Ureter (tissue), 1 donor: Measurements from ENCODE around the gene MSI2. TPM values are rescaled to one million over a fixed set of nuclear protein-coding genes. Genes with fewer than 3 reads are reported as not detected.

ENCODE experiments used
- total RNA-seq: library from RNA; stranded (reverse); gene quantifications from one replicate; pipeline ENCODE4 v1.2.4, GENCODE V29; 2023
- donor health status: DM: yes; HTN: yes; CAD: no.

MSI2 gene
- total RNA-seq, 1 donor from 2014 or later, result 230 TPM

Other genes starting within 250 kb of the MSI2 start
- gene AKAP1, start 171.3 kb upstream of the MSI2 start, total RNA-seq, result 76.7 TPM